Astrocyte (in vitro differentiated cells and primary cell): ENCODE results near the gene ALG1L2.

ENCODE experiments used
- CTCF ChIP-seq: IDR thresholded peaks from 2 replicates; pipeline ENCODE4 v1.5.1; 2011; ENCODE audit warnings: low read depth, mild to moderate bottlenecking, inconsistent platforms, low read length, moderate library complexity; ENCODE audit not compliant: insufficient read depth
- EZH2 ChIP-seq: IDR thresholded peaks from 2 replicates; pipeline ENCODE4 v1.6.1; 2012; ENCODE audit warnings: mild to moderate bottlenecking, low read length, inconsistent platforms; ENCODE audit not compliant: insufficient read depth

DNA sequence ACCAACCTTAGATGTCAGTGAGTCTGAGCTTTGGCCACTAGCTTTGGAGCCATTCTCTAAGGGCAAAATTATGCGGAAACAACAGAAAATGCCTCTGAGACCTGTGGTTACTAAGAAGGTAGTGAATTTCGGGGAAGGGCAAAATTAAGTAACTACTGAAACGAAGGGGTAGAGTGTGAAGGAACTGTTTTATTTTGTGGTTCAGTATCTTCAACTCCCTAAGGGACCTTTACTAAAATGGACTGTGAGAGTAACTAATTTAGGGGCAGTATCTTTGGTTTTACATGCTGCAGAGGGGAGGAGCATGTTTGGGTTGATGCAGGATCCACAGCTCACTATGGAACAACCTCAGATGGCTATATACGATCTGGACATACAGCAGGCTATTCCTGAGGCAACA, 8.0 kb upstream of the ALG1L2 start:
- TF ChIP-seq CTCF (no peak), EZH2 (no peak)
